ENCODE data around the gene SLC16A14.

SLC16A14 gene

GRCh38 chr2:230012267-230012884 is 56.3 kb downstream of the SLC16A14 start:
- TF ChIP-seq CTCF (IDR thresholded peaks at IDR 0.05): no peak
- H3K4me1 ChIP-seq (ENCODE audit: control insufficient read depth in 1 of 2, insufficient read depth in 1 of 2, low read depth in 1 of 2, low read length in 1 of 2): peaks cover 4 to 8% of the 10 kb centered on the region in 2 experiments
- no peak overlapping the region for H3K4me3 ChIP-seq (ENCODE audit: low read depth in 1 of 2, low read length in 1 of 2)
- no peaks in the 10 kb centered on the region for H3K27me3 ChIP-seq
- H3K27ac ChIP-seq: no peak overlapping the region
- H3K9me3 ChIP-seq: no peaks in the 10 kb centered on the region
- H3K36me3 ChIP-seq: no peaks in the 10 kb centered on the region

DNA sequence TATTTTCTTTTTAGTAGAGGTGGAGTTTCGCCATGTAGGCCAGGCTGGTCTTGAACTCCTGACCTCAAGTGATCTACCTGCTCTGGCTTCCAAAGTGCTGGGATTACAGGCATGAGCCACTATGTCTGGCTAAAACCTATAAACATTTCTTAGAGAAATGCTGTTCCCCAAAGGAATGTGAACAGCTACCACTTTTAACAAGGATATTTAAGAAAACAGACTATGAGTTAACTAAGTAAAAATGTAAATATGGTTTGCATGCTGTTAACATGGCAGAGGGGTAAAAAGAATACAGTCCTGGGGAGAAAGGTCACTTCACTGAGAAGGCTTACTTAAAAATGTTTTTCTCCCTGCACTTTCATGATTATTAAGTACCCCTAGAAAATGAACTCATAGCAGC is 57.1 kb downstream of the SLC16A14 start:
- Histone ChIP-seq H3K36me3 (no peaks in the 10 kb centered on the region), H3K27ac (no peak overlapping the region), H3K9me3 (no peaks in the 10 kb centered on the region), H3K4me1 (ENCODE audit: control insufficient read depth in 1 of 2, insufficient read depth in 1 of 2, low read depth in 1 of 2, low read length in 1 of 2) (peaks cover 4 to 8% of the 10 kb centered on the region in 2 experiments), H3K4me3 (ENCODE audit: low read depth in 1 of 2, low read length in 1 of 2) (no peak overlapping the region), H3K27me3 (no peaks in the 10 kb centered on the region)
- no peak for TF ChIP-seq CTCF (IDR thresholded peaks at IDR 0.05)

GRCh38 chr2:230010501-230010900 is 58.2 kb downstream of the SLC16A14 start:
- Histone ChIP-seq H3K4me3 (ENCODE audit: low read depth in 1 of 2, low read length in 1 of 2) (no peak overlapping the region), H3K9me3 (no peaks in the 10 kb centered on the region), H3K27ac (no peak overlapping the region), H3K4me1 (ENCODE audit: control insufficient read depth in 1 of 2, insufficient read depth in 1 of 2, low read depth in 1 of 2, low read length in 1 of 2) (peaks cover 4 to 8% of the 10 kb centered on the region in 2 experiments), H3K27me3 (no peaks in the 10 kb centered on the region), H3K36me3 (no peaks in the 10 kb centered on the region)
- no peak for TF ChIP-seq CTCF (IDR thresholded peaks at IDR 0.05)

DNA sequence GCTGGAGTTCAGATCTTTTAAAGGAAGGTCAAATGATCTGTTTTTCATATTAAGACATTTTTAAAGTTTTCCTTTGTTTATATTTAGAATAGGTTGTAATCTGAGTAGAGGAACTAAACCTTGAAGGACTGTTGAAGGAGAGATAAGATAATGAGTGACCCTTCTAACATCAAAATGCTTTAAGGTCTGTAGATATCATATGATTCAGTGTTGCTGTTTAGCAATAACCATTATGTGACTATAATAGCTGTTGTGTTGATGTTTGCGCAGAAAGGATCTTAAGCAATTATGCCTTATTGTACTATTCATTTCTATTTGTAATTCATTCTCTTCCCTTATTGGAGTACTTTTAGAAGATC is 60.0 kb downstream of the SLC16A14 start:
- no peak for TF ChIP-seq CTCF (IDR thresholded peaks at IDR 0.05)
- Histone ChIP-seq H3K27me3 (no peaks in the 10 kb centered on the region), H3K27ac (no peak overlapping the region), H3K4me1 (ENCODE audit: control insufficient read depth in 1 of 2, insufficient read depth in 1 of 2, low read depth in 1 of 2, low read length in 1 of 2) (peaks cover 4 to 8% of the 10 kb centered on the region in 2 experiments), H3K9me3 (no peaks in the 10 kb centered on the region), H3K4me3 (ENCODE audit: low read depth in 1 of 2, low read length in 1 of 2) (no peak overlapping the region), H3K36me3 (no peaks in the 10 kb centered on the region)

- peak; percentile 71 for TF ChIP-seq CTCF (IDR thresholded peaks at IDR 0.05)
- Histone ChIP-seq H3K27me3 (no peaks in the 10 kb centered on the region), H3K36me3 (no peaks in the 10 kb centered on the region), H3K4me1 (ENCODE audit: control insufficient read depth in 1 of 2, insufficient read depth in 1 of 2, low read depth in 1 of 2, low read length in 1 of 2) (peaks cover 4 to 8% of the 10 kb centered on the region in 2 experiments), H3K27ac (no peak overlapping the region), H3K9me3 (no peaks in the 10 kb centered on the region), H3K4me3 (ENCODE audit: low read depth in 1 of 2, low read length in 1 of 2) (no peak overlapping the region)
These were observed 60.6 kb downstream of the SLC16A14 start for GRCh38 chr2:230007931-230008707.
